Panc1 (cell line): ENCODE results near the gene TEDC2. TPM values are rescaled to one million over a fixed set of nuclear protein-coding genes. Genes with fewer than 3 reads are reported as not detected.

Experiments used
- ATAC-seq: fragments of 200-7000 bp; cut with Tn5 transposase; 2 replicates; pipeline ENCODE4 v1.9.1; 2020; ENCODE audit warnings: mild to moderate bottlenecking, moderate library complexity
- BruUV-seq: library from RNA; stranded (reverse); fragments of 400-500 nt; replicated peaks from 2 replicates; lab custom pipeline; 2021; lab: Mats Ljungman, UMichigan
- CTCF ChIA-PET: fragments of 300-600 bp; sonication (Branson Sonifier 250); formaldehyde crosslinking; loops from one replicate; lab custom pipeline; 2022; ENCODE audit warnings: antibody characterized with exemption; lab: Charles Lee
- POLR2A ChIA-PET: fragments of 300-600 bp; sonication (Branson Sonifier 250); formaldehyde crosslinking; loops from one replicate; lab custom pipeline; 2022; ENCODE audit warnings: antibody characterized with exemption; lab: Charles Lee
- DNase-seq: peaks from one replicate; pipeline ENCODE4 v3.0.0-alpha.2; 2010; ENCODE audit warnings: low read depth, low spot score
- H3K27ac ChIP-seq: 2 replicates; pipeline ENCODE4 v1.5.1; 2011; ENCODE audit warnings: mild to moderate bottlenecking, low read length, inconsistent platforms
- H3K27me3 ChIP-seq: fragments of 200-500 bp; sonication (Bioruptor generic); 2 replicates; pipeline ENCODE4 v1.6.0; 2014; ENCODE audit warnings: low read length, inconsistent platforms; ENCODE audit not compliant: control insufficient read depth, insufficient read depth
- H3K36me3 ChIP-seq: fragments of 200-500 bp; sonication (Bioruptor generic); 2 replicates; pipeline ENCODE4 v1.5.1; 2014; ENCODE audit warnings: inconsistent platforms, mild to moderate bottlenecking, low read length, moderate library complexity; ENCODE audit not compliant: control insufficient read depth, insufficient read depth
- H3K4me1 ChIP-seq: 2 replicates; pipeline ENCODE4 v1.5.1; 2011; ENCODE audit warnings: inconsistent platforms, mild to moderate bottlenecking, low read length, moderate library complexity; ENCODE audit not compliant: control insufficient read depth, insufficient read depth
- H3K4me3 ChIP-seq, 2 experiments: 2 replicates each; pipeline ENCODE4 v1.5.1; 2011 to 2012; ENCODE audit warnings: low read depth in 2 of 2, low read length in 2 of 2, mild to moderate bottlenecking in 2 of 2, inconsistent platforms in 1 of 2, moderate library complexity in 1 of 2
- H3K9me3 ChIP-seq: fragments of 200-500 bp; sonication (Bioruptor generic); 2 replicates; pipeline ENCODE4 v1.5.1; 2014; ENCODE audit warnings: low read depth, mild to moderate bottlenecking, inconsistent platforms, low read length, moderate library complexity; ENCODE audit not compliant: control insufficient read depth, insufficient read depth
- POLR2AphosphoS5 ChIP-seq: IDR thresholded peaks from 2 replicates; pipeline ENCODE4 v1.6.1; 2012; ENCODE audit warnings: mild to moderate bottlenecking, low read depth, low read length, moderate library complexity
- SIN3A ChIP-seq: IDR thresholded peaks from 2 replicates; pipeline ENCODE4 v1.6.1; 2012; ENCODE audit warnings: low read depth, mild to moderate bottlenecking, low read length, moderate library complexity, borderline replicate concordance; ENCODE audit not compliant: insufficient read depth
- TCF7L2 ChIP-seq: IDR thresholded peaks from 2 replicates; pipeline ENCODE4 v1.6.1; 2011; ENCODE audit warnings: mild to moderate bottlenecking, low read depth, low read length, inconsistent platforms
- in situ Hi-C: cut with HindIII; loops from 2 replicates; pipeline ENCODE4 v1.10.0; 2016; ENCODE audit warnings: low sequenced_read_pairs, low pct_unique_long_range_greater_than_20kb
- intact Hi-C: fragments of 100-400 bp; cut with micrococcal nuclease; formaldehyde crosslinking; loops from one replicate; pipeline ENCODE4 v1.10.0; 2022; ENCODE audit not compliant: unreplicated experiment
- total RNA-seq: library from RNA; stranded (reverse); gene quantifications from one replicate; pipeline ENCODE4 v1.2.1, GENCODE V29; 2021; ENCODE audit not compliant: unreplicated experiment
- TF ChIP-seq, protein P1 (sequence below), 2 experiments: IDR thresholded peaks; 2 replicates each; pipeline ENCODE4 v1.6.1; 2011 to 2012; ENCODE audit warnings: low read depth in 2 of 2, control low read depth in 1 of 2, low read length in 1 of 2, mild to moderate bottlenecking in 1 of 2, moderate library complexity in 1 of 2; ENCODE audit not compliant: insufficient read depth in 1 of 2
- TF ChIP-seq, protein P2 (sequence below): fragments of 450-650 bp; IDR thresholded peaks from 2 replicates; pipeline ENCODE4 v1.5.1; 2017; ENCODE audit warnings: mild to moderate bottlenecking

Gene TEDC2
- total RNA-seq, 1 experiment from 2014 or later = 25.0 TPM

- POLR2A ChIA-PET = no interaction called here
- no peak for ATAC-seq
Measured at GRCh38 chr16:2493605-2494004, 33.7 kb downstream of the TEDC2 start.

DNA sequence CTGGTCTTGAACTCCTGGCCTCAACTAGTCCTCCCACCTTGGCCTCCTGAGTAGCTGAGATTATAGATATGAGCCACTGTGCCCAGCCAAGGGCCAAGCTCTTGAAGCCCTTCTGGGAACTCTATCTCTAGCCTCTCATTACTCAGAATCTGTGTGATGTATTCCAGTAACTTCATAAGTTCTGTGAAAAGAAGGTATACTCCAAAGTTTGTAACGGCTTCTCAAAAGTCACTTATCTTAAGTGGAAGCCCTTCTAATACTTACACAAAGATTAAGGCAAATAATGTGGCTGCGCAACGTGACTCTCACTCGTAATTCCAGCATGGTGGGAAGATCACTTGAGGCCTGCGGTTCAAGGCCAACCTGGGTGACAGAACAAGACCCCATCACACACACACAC, 34.7 kb downstream of the TEDC2 start:
- ChIA-PET CTCF (no interaction called here), POLR2A (no interaction called here)
- H3K27ac ChIP-seq = no peak overlapping the region
- in situ Hi-C loops (no loop called here), intact Hi-C loops (no loop called here)
- BruUV-seq = no TSS peak
- no peaks in the 10 kb centered on the region for H3K27me3 ChIP-seq
- no peak for ATAC-seq
- H3K4me3 ChIP-seq = no peak overlapping the region
- no peaks in the 10 kb centered on the region for H3K36me3 ChIP-seq
- TF ChIP-seq TCF7L2 (no peak), SIN3A (no peak), POLR2AphosphoS5 (no peak)
- TF ChIP-seq, protein P1, sequence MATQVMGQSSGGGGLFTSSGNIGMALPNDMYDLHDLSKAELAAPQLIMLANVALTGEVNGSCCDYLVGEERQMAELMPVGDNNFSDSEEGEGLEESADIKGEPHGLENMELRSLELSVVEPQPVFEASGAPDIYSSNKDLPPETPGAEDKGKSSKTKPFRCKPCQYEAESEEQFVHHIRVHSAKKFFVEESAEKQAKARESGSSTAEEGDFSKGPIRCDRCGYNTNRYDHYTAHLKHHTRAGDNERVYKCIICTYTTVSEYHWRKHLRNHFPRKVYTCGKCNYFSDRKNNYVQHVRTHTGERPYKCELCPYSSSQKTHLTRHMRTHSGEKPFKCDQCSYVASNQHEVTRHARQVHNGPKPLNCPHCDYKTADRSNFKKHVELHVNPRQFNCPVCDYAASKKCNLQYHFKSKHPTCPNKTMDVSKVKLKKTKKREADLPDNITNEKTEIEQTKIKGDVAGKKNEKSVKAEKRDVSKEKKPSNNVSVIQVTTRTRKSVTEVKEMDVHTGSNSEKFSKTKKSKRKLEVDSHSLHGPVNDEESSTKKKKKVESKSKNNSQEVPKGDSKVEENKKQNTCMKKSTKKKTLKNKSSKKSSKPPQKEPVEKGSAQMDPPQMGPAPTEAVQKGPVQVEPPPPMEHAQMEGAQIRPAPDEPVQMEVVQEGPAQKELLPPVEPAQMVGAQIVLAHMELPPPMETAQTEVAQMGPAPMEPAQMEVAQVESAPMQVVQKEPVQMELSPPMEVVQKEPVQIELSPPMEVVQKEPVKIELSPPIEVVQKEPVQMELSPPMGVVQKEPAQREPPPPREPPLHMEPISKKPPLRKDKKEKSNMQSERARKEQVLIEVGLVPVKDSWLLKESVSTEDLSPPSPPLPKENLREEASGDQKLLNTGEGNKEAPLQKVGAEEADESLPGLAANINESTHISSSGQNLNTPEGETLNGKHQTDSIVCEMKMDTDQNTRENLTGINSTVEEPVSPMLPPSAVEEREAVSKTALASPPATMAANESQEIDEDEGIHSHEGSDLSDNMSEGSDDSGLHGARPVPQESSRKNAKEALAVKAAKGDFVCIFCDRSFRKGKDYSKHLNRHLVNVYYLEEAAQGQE (IDR thresholded peaks at IDR 0.05; ENCODE audit: insufficient read depth in 1 of 2, low read depth in 2 of 2, low read length in 1 of 2) = no peak
- TF ChIP-seq, protein P2, sequence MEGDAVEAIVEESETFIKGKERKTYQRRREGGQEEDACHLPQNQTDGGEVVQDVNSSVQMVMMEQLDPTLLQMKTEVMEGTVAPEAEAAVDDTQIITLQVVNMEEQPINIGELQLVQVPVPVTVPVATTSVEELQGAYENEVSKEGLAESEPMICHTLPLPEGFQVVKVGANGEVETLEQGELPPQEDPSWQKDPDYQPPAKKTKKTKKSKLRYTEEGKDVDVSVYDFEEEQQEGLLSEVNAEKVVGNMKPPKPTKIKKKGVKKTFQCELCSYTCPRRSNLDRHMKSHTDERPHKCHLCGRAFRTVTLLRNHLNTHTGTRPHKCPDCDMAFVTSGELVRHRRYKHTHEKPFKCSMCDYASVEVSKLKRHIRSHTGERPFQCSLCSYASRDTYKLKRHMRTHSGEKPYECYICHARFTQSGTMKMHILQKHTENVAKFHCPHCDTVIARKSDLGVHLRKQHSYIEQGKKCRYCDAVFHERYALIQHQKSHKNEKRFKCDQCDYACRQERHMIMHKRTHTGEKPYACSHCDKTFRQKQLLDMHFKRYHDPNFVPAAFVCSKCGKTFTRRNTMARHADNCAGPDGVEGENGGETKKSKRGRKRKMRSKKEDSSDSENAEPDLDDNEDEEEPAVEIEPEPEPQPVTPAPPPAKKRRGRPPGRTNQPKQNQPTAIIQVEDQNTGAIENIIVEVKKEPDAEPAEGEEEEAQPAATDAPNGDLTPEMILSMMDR = no peak
- DNase-seq = no peak
- H3K9me3 ChIP-seq = no peaks in the 10 kb centered on the region
- no peaks in the 10 kb centered on the region for H3K4me1 ChIP-seq

More at GRCh38 chr16:2493605-2494004, 33.7 kb downstream of the TEDC2 start:
- H3K4me1 ChIP-seq = no peaks in the 10 kb centered on the region
- no TSS peak for BruUV-seq
- intact Hi-C loops = no loop called here
- no peak for DNase-seq
- H3K4me3 ChIP-seq = no peak overlapping the region
- CTCF ChIA-PET = no interaction called here
- H3K9me3 ChIP-seq = no peaks in the 10 kb centered on the region
- TF ChIP-seq, protein P2 = no peak
- TF ChIP-seq TCF7L2 (no peak), SIN3A (no peak), POLR2AphosphoS5 (no peak)
- TF ChIP-seq, protein P1 (IDR thresholded peaks at IDR 0.05; ENCODE audit: insufficient read depth in 1 of 2, low read depth in 2 of 2, low read length in 1 of 2) = no peak
- no peaks in the 10 kb centered on the region for H3K27me3 ChIP-seq
- in situ Hi-C loops = no loop called here
- H3K36me3 ChIP-seq = no peaks in the 10 kb centered on the region
- no peak overlapping the region for H3K27ac ChIP-seq
